ENCODE measurements around the gene ABHD5. TPM values are rescaled to one million over a fixed set of nuclear protein-coding genes. Genes with fewer than 3 reads are reported as not detected.

Gene ABHD5
- total RNA-seq, 1 experiment from 2014 or later, result 29.5 TPM

GRCh38 chr3:43695863-43696262, 5.1 kb downstream of the ABHD5 start:
- Histone ChIP-seq H3K4me1 (ENCODE audit: insufficient read depth, low read length) (peaks cover 28% of the 10 kb centered on the region), H3K9ac (ENCODE audit: low read length) (no peak overlapping the region), H4K20me1 (ENCODE audit: low read length) (peaks cover 22% of the 10 kb centered on the region; the same call in 1 of the 2 replicates), H3K79me2 (ENCODE audit: low read length) (peaks cover 86% of the 10 kb centered on the region), H3F3A (ENCODE audit: low read length, unreplicated experiment) (no peaks in the 10 kb centered on the region), H3K27me3 (ENCODE audit: low read length) (no peaks in the 10 kb centered on the region), H3K36me3 (ENCODE audit: low read depth, low read length) (no peaks in the 10 kb centered on the region; the same call in 1 of the 2 replicates), H3K9me3 (ENCODE audit: low read length) (no peaks in the 10 kb centered on the region), H3K4me3 (ENCODE audit: low read length) (no peak overlapping the region), H3K27ac (ENCODE audit: low read length) (no peak overlapping the region), H3K9me2 (replicated peaks; ENCODE audit: low read length) (no peaks in the 10 kb centered on the region), H2AFZ (ENCODE audit: low read length) (no peak overlapping the region), H3K4me2 (ENCODE audit: low read length) (no peak overlapping the region)
- intact Hi-C loops (cut with micrococcal nuclease), result no loop called here
- TF ChIP-seq EZH2phosphoT487 (IDR thresholded peaks at IDR 0.05; ENCODE audit: borderline replicate concordance, low read length), result no peak
- no peak for TF ChIP-seq CTCF (conservative IDR thresholded peaks at IDR 0.05; ENCODE audit: low read depth, low read length)
- TF ChIP-seq EZH2 (IDR thresholded peaks at IDR 0.05; ENCODE audit: low read length, unreplicated experiment), result no peak
- ChIA-PET POLR2A (ENCODE audit: unreplicated experiment) (no interaction called here), CTCF (no interaction called here)
- ATAC-seq, result no peak
- BruUV-seq (replicated peaks), result no TSS peak
- DNase-seq, result no peak

DNA sequence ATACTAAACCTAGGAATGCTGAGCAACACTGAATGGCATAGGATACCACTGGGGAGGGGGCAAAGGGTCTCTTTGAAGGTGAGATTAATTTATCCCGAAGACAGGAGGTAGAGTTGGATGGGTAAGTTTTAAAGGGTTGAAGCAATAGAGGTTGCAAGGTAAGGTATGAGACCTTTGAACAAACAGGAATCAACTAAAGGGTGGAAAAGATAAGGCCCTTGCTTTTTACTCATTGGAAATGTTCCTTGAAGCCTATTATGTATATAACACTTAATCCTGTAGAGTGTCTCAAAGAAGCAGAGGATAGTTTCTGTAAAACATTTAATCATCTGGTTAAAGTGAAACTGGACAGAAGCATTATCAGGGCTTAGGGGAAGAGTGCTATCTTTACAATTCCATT, 5.7 kb downstream of the ABHD5 start:
- Histone ChIP-seq H3K27me3 (ENCODE audit: low read length) (no peaks in the 10 kb centered on the region), H3K9ac (ENCODE audit: low read length) (no peak overlapping the region), H3K4me3 (ENCODE audit: low read length) (no peak overlapping the region), H3K4me1 (ENCODE audit: insufficient read depth, low read length) (peaks cover 28% of the 10 kb centered on the region), H4K20me1 (ENCODE audit: low read length) (peaks cover 22% of the 10 kb centered on the region; the same call in 1 of the 2 replicates), H3K9me2 (replicated peaks; ENCODE audit: low read length) (no peaks in the 10 kb centered on the region), H3K4me2 (ENCODE audit: low read length) (no peak overlapping the region), H3K79me2 (ENCODE audit: low read length) (peaks cover 88% of the 10 kb centered on the region), H3K9me3 (ENCODE audit: low read length) (no peaks in the 10 kb centered on the region), H3K36me3 (ENCODE audit: low read depth, low read length) (peaks cover 1% of the 10 kb centered on the region; the same call in 1 of the 2 replicates), H3F3A (ENCODE audit: low read length, unreplicated experiment) (no peaks in the 10 kb centered on the region), H2AFZ (ENCODE audit: low read length) (no peak overlapping the region), H3K27ac (ENCODE audit: low read length) (no peak overlapping the region)
- ChIA-PET POLR2A (ENCODE audit: unreplicated experiment) (no interaction called here), CTCF (no interaction called here)
- TF ChIP-seq EZH2phosphoT487 (IDR thresholded peaks at IDR 0.05; ENCODE audit: borderline replicate concordance, low read length) (no peak), CTCF (conservative IDR thresholded peaks at IDR 0.05; ENCODE audit: low read depth, low read length) (no peak), EZH2 (IDR thresholded peaks at IDR 0.05; ENCODE audit: low read length, unreplicated experiment) (no peak)
- no peak for DNase-seq
- no TSS peak for BruUV-seq (replicated peaks)
- no peak for ATAC-seq
- intact Hi-C loops (cut with micrococcal nuclease), result no loop called here

DNA sequence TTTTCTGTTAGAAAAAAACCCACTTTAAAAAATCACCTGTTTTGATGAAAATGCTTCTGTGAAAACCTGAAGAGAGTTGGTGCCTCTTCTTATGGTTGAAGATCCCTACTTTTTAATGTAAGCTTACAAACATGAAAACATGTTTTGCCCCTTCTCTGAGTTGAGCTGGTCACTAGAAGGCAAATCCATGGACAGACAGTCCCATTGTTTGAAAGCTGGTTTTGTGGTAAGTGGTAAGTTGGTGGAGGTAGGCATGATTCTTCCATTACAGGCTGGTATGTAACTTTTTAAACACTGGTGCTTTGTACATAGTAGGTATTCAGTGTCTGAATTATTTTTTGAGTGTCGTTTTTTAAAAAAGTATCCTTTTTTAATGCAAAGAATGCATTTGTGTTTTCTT, 6.1 kb downstream of the ABHD5 start:
- DNase-seq, result no peak
- no TSS peak for BruUV-seq (replicated peaks)

More for the DNA sequence above, 6.1 kb downstream of the ABHD5 start:
- CTCF ChIA-PET, result no interaction called here
- Histone ChIP-seq H3K9me2 (replicated peaks; ENCODE audit: low read length) (no peaks in the 10 kb centered on the region), H3K36me3 (ENCODE audit: low read depth, low read length) (peaks cover 5% of the 10 kb centered on the region), H3K4me1 (ENCODE audit: insufficient read depth, low read length) (peaks cover 25% of the 10 kb centered on the region), H4K20me1 (ENCODE audit: low read length) (peaks cover 21% of the 10 kb centered on the region; the same call in 1 of the 2 replicates), H3K9ac (ENCODE audit: low read length) (no peak overlapping the region), H3K9me3 (ENCODE audit: low read length) (no peaks in the 10 kb centered on the region), H3F3A (ENCODE audit: low read length, unreplicated experiment) (no peaks in the 10 kb centered on the region), H3K79me2 (ENCODE audit: low read length) (peaks cover 84% of the 10 kb centered on the region), H2AFZ (ENCODE audit: low read length) (no peak overlapping the region), H3K4me2 (ENCODE audit: low read length) (no peak overlapping the region), H3K4me3 (ENCODE audit: low read length) (no peak overlapping the region), H3K27ac (ENCODE audit: low read length) (no peak overlapping the region), H3K27me3 (ENCODE audit: low read length) (no peaks in the 10 kb centered on the region)
- ATAC-seq, result no peak
- TF ChIP-seq CTCF (conservative IDR thresholded peaks at IDR 0.05; ENCODE audit: low read depth, low read length) (no peak), EZH2phosphoT487 (IDR thresholded peaks at IDR 0.05; ENCODE audit: borderline replicate concordance, low read length) (no peak), EZH2 (IDR thresholded peaks at IDR 0.05; ENCODE audit: low read length, unreplicated experiment) (no peak)
- POLR2A ChIA-PET (ENCODE audit: unreplicated experiment), result no interaction called here
- intact Hi-C loops (cut with micrococcal nuclease), result no loop called here
